Thyroid gland (tissue), 4 donors: ENCODE measurements around the gene KDM4B.

ENCODE experiments used
- POLR2A ChIP-seq, 2 donors: fragments of 450-650 bp; IDR thresholded peaks; one replicate each; pipeline ENCODE4 v1.6.1; 2017; ENCODE audit warnings: antibody characterized with exemption in 2 of 2, mild to moderate bottlenecking in 2 of 2, moderate library complexity in 1 of 2
- TF ChIP-seq, protein P1 (sequence below), 6 experiments: fragments of 200-600 bp in 3 of 6; fragments of 450-650 bp in 3 of 6; sonication (generic) in 3 of 6; IDR thresholded peaks; one replicate each; pipeline ENCODE4 v1.5.1; 2016 to 2019; ENCODE audit warnings: antibody characterized with exemption in 6 of 6, mild to moderate bottlenecking in 2 of 6, inconsistent platforms in 1 of 6, moderate library complexity in 1 of 6

DNA sequence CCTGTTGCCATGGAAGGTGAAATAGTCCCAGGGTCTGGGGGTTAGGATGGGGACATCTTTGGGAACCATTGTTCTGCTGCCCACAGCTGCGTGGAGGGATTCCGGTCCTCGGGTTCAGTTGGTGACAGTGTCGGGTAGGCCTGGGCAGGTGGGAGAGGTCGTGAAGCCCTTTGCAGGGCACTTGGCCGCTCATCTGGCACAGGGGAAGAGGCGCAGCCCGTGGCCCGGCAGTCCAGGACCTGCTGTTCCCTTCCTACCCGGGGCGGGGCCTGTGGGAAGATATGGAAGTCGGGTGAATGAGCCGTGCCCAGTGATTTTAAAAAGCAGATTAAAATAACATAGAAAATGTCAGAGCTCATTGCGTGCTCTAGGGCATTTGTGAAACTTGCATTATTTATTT is 44.8 kb downstream of the KDM4B start:
- TF ChIP-seq, protein P1, sequence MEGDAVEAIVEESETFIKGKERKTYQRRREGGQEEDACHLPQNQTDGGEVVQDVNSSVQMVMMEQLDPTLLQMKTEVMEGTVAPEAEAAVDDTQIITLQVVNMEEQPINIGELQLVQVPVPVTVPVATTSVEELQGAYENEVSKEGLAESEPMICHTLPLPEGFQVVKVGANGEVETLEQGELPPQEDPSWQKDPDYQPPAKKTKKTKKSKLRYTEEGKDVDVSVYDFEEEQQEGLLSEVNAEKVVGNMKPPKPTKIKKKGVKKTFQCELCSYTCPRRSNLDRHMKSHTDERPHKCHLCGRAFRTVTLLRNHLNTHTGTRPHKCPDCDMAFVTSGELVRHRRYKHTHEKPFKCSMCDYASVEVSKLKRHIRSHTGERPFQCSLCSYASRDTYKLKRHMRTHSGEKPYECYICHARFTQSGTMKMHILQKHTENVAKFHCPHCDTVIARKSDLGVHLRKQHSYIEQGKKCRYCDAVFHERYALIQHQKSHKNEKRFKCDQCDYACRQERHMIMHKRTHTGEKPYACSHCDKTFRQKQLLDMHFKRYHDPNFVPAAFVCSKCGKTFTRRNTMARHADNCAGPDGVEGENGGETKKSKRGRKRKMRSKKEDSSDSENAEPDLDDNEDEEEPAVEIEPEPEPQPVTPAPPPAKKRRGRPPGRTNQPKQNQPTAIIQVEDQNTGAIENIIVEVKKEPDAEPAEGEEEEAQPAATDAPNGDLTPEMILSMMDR (IDR thresholded peaks at IDR 0.05): no peak
- TF ChIP-seq POLR2A (IDR thresholded peaks at IDR 0.05): peak in 1 of 2 donors; percentile 44
